Measurements from ENCODE around the gene MYO3A.

DNA sequence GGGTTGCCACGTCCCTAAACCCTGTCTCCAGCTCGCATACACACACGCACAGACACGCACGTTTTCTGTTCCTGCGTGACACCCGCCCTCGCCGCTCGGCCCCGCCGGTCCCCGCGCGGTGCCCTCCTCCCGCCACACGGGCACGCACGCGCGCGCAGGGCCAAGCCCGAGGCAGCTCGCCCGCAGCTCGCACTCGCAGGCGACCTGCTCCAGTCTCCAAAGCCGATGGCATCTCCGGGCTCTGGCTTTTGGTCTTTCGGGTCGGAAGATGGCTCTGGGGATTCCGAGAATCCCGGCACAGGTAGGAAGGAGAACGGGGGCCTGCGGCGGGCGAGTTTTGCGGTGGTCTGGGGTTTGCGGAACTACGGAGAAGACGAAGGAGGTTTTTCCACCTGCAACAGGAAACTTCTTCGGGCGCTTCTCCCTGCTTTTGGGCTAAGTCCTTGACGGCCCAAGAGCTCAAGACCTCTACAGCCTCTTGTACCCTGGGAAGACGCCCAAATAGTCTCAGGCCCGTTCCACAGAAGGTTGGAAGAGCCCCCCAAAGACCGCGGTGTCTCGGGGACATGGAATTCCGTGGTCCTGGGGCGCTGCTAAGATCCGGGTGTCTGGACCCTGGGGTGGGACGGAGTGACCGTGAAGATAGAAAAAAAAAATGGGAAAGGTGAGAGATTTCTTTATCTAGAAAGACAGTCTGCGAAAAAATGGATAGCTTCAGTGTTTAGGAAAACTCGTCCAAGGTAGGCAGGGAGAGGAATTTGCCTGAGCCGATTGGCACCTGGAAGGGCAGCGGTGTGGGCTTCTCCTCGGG lies 282.8 kb downstream of the MYO3A start, which contains the start of gene GAD2:
- TF ChIP-seq, protein P1, sequence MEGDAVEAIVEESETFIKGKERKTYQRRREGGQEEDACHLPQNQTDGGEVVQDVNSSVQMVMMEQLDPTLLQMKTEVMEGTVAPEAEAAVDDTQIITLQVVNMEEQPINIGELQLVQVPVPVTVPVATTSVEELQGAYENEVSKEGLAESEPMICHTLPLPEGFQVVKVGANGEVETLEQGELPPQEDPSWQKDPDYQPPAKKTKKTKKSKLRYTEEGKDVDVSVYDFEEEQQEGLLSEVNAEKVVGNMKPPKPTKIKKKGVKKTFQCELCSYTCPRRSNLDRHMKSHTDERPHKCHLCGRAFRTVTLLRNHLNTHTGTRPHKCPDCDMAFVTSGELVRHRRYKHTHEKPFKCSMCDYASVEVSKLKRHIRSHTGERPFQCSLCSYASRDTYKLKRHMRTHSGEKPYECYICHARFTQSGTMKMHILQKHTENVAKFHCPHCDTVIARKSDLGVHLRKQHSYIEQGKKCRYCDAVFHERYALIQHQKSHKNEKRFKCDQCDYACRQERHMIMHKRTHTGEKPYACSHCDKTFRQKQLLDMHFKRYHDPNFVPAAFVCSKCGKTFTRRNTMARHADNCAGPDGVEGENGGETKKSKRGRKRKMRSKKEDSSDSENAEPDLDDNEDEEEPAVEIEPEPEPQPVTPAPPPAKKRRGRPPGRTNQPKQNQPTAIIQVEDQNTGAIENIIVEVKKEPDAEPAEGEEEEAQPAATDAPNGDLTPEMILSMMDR (IDR thresholded peaks at IDR 0.05; ENCODE audit: insufficient read depth, low read length, poor library complexity, severe bottlenecking): no peak
- no peak for TF ChIP-seq EZH2phosphoT487 (conservative IDR thresholded peaks at IDR 0.05; ENCODE audit: low read length)

Measured in SU-DHL-6 (cell line).